ENCODE measurements around the gene SELE. TPM values are rescaled to one million over a fixed set of nuclear protein-coding genes. Genes with fewer than 3 reads are reported as not detected.

Gene SELE
- total and polyA plus RNA-seq, 2 of the 4 experiments (the other 2 are of a cell fraction) = not detected

GRCh38 chr1:169696273-169697100, 37.4 kb downstream of the SELE start:
- H3K18ac ChIP-seq (ENCODE audit: low read depth, low read length) = no peak overlapping the region
- no peak overlapping the region for H4K8ac ChIP-seq (ENCODE audit: low read depth in 2 of 2, low read length in 2 of 2)
- no peak overlapping the region for H3K4ac ChIP-seq (ENCODE audit: low read depth, low read length)
- H3K36me3 ChIP-seq (ENCODE audit: control insufficient read depth, insufficient read depth, low read length) = no peaks in the 10 kb centered on the region
- no peak overlapping the region for H4K5ac ChIP-seq (ENCODE audit: low read depth, low read length)
- H3K27me3 ChIP-seq (ENCODE audit: control insufficient read depth, insufficient read depth, low read length) = no peaks in the 10 kb centered on the region
- no TSS peak for BruUV-seq (replicated peaks)
- no peak overlapping the region for H2AFZ ChIP-seq (replicated peaks; ENCODE audit: low read length, poor library complexity)
- H4K91ac ChIP-seq (ENCODE audit: insufficient read depth, low read depth, low read length) = no peak overlapping the region
- ATAC-seq (ENCODE audit: low read depth) = no peak
- no peaks in the 10 kb centered on the region for H3K79me1 ChIP-seq (ENCODE audit: low read depth in 1 of 2, low read length in 2 of 2)
- ChIA-PET POLR2A (ENCODE audit: unreplicated experiment) (no interaction called here), CTCF (no interaction called here)
- H2AK9ac ChIP-seq (replicated peaks; ENCODE audit: low read depth, low read length, poor library complexity) = no peak overlapping the region
- no peak overlapping the region for H3K23ac ChIP-seq (ENCODE audit: low read depth, low read length)
- no peak overlapping the region for H2BK20ac ChIP-seq (ENCODE audit: low read depth, low read length)
- no peak overlapping the region for H2BK120ac ChIP-seq (ENCODE audit: low read depth, low read length)
- TF ChIP-seq USF2 (IDR thresholded peaks at IDR 0.05; ENCODE audit: low read depth, low read length) = no peak
- TF ChIP-seq CEBPB (IDR thresholded peaks at IDR 0.05; ENCODE audit: low read depth, low read length) = no peak
- TF ChIP-seq RCOR1 (IDR thresholded peaks at IDR 0.05; ENCODE audit: insufficient replicate concordance, low read length) = no peak
- no peak for TF ChIP-seq SMC3 (IDR thresholded peaks at IDR 0.05; ENCODE audit: low read depth, low read length)
- no peak for TF ChIP-seq ELK1 (IDR thresholded peaks at IDR 0.05; ENCODE audit: borderline replicate concordance, low read depth, low read length)
- intact Hi-C loops (cut with micrococcal nuclease) = no loop called here
- H3K9ac ChIP-seq (ENCODE audit: low read depth, low read length) = no peak overlapping the region
- H3K9me1 ChIP-seq (ENCODE audit: insufficient read depth, low read length) = no peaks in the 10 kb centered on the region
- in situ Hi-C loops (cut with MboI; ENCODE audit: low sequenced_read_pairs) = no loop called here
- WGBS, 2 experiments (ENCODE audit: extremely low coverage in 2 of 2, insufficient read length in 1 of 2) = no CpG with 5 or more reads among the region's 3 CpGs
- H3K4me2 ChIP-seq (ENCODE audit: low read depth, low read length) = no peak overlapping the region
- no peak for DNase-seq
- no peak overlapping the region for H2BK15ac ChIP-seq (ENCODE audit: low read depth, low read length)
- no peaks in the 10 kb centered on the region for H3K4me1 ChIP-seq (ENCODE audit: control insufficient read depth, insufficient read depth, low read length)
- dilution Hi-C loops (cut with HindIII; ENCODE audit: low sequenced_read_pairs, unreplicated experiment) = no loop called here
- H3K14ac ChIP-seq (replicated peaks; ENCODE audit: low read depth, low read length) = no peak overlapping the region
- H3K27ac ChIP-seq (ENCODE audit: insufficient read depth, low read length) = no peak overlapping the region
- H2BK5ac ChIP-seq (ENCODE audit: low read depth, low read length, poor library complexity, severe bottlenecking) = no peak overlapping the region
- no peak overlapping the region for H3K56ac ChIP-seq (ENCODE audit: extremely low read depth, insufficient read depth, low read length)
- no peak overlapping the region for H2AK5ac ChIP-seq (ENCODE audit: low read depth, low read length)
- no peaks in the 10 kb centered on the region for H3K9me3 ChIP-seq (ENCODE audit: control insufficient read depth, insufficient read depth, low read length)
- no peak overlapping the region for H3K4me3 ChIP-seq (ENCODE audit: insufficient read depth, low read depth, low read length)
- H4K20me1 ChIP-seq (ENCODE audit: insufficient read depth, low read length) = no peaks in the 10 kb centered on the region

All from IMR-90 (cell line).